Left ventricle myocardium superior (tissue), 1 donor: ENCODE data around the gene ADORA2B. TPM values are rescaled to one million over a fixed set of nuclear protein-coding genes. Genes with fewer than 3 reads are reported as not detected.

Experiments
- ATAC-seq: fragments of 200-7000 bp; cut with Tn5 transposase; one replicate; pipeline ENCODE4 v1.9.1; 2020; ENCODE audit warnings: mild to moderate bottlenecking, moderate library complexity
- DNase-seq: peaks from one replicate; pipeline ENCODE4 v3.0.0-alpha.2; 2020
- intact Hi-C: fragments of 100-400 bp; cut with micrococcal nuclease; formaldehyde crosslinking; loops from one replicate; pipeline ENCODE4 v1.11.0; 2022
- total RNA-seq: library from RNA; stranded (reverse); fragmentation: NEBNext Ultra II Directional; extraction: Animal tissue kit (Norgen Biotek cat#: 25700); gene quantifications from one replicate; pipeline ENCODE4 v1.2.1, GENCODE V29; 2021
- donor health status: DM: no; HTN: yes; CAD: no; lungs with severe emphysema.

Gene ADORA2B
- total RNA-seq, 1 donor from 2014 or later, result 0.57 TPM

DNA sequence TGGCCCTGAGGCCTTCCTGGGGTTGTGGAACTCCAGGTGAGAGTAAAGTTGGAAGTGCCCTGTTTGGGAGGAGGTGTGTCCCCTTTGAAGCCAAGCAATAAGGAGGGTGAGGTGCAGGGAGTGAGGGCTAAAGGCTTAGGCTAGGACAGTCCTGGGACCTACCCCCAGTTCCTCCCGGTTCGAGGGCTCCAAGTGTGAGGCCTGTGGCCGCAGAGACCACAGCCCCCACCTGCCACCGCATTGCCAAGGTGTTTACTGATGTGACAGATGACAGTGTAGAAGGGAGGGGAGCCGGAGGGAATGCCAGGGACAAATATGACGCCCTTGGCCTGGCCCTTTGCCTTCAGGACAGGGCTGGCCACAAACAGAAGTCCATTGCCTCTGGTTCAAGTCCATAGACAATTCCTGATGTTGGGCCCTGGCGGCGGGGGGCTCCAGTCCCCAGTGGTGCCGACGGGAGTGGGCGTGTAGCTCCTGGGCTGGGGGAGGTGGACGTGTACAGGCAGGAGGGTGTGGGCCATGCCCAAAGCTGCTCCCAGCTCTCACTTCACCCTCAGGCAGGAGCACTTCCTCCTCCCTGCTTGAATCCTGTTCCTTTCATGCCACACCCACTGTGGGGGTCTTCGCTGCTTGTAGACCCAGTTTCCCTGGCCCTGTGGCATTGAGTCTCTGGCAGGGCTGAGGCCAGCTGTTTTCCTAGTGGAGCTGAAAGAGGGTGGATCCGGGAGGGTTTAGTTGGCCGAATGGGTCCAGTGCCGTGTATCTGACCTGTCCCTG, 3.2 kb downstream of the ADORA2B start:
- intact Hi-C loops, result no loop called here
- DNase-seq, result no peak
- no peak for ATAC-seq

DNA sequence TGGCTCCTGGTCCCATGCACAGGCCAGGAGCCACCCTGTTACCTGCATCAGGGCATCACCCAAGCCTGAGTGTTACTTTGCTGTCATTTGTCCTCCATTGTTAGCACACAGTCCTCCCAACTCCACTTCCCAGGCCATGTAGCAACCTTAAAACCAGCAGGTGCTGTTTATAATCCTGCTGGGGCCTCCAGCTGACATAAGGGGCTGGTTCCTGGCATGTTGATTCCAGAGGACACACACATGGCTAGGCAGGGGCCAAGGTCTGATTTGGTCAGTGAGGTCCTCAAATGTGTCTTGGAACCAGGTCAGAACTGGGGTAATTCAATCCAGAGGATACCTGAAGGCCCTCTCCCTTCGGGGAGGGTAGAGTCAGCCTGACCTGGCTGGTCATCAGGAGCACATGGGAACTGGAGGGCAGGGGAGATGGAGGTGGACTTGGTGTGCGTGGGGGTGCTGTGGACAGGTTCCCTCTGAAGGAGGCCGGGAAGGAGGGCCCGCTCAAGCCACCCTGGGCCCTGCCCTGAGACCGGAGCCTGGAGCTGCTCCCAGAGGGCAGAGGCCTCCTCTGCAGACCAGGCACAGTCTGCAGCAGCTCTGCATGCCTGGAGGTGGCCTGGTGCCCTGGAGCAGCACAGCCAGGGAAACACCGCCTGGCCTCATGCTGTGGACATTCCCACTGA, 6.6 kb downstream of the ADORA2B start:
- DNase-seq (no peak), ATAC-seq (no peak)
- intact Hi-C loops, result no loop called here

DNA sequence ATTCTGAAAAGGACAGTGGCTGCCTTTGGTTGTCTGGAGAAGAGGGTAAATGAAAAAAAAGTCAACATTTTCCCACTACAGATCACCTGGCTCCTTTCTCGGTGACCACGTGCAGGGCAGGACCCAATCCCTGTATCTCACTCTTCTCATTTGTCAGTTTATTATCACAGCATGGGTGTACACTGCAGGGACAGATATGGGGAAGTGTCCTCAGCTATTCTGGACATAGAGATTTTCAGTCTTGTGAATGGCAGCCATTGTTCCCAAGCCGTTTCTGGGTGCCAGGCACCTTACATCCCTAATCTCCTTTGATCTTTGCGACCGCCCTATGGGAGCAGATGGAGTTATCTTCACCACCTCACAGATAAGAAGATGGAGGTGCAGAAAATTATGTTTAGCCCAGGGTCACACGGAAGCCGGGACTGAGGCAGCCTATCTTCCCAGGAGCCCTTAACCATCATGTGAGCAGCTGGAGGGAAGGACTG, 7.2 kb downstream of the ADORA2B start:
- ATAC-seq, result no peak
- intact Hi-C loops, result no loop called here
- no peak for DNase-seq

- intact Hi-C loops, result no loop called here
- DNase-seq (no peak), ATAC-seq (no peak)
Measured at GRCh38 chr17:15952916-15953790, 8.2 kb downstream of the ADORA2B start.

DNA sequence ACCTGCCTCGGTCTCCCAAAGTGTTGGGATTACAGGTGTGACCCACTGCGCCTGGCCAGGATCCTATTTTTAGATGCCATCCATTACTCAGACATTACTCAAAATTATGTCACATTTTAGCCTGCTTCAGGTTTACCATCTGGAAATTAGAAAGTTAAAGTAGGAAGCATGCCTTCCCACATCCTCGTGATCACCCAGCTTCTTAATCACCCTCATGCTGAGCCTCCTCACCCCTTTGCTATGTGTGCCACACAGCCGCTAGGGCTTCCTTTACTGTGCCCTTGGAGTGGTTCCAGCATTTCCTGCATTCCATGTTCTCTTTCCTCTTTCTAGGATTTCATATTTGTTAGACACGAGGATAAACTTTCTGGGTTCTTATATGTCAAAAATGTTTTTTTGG, 9.3 kb downstream of the ADORA2B start:
- no peak for DNase-seq
- intact Hi-C loops, result no loop called here

GRCh38 chr17:15955793-15956541, 11.0 kb downstream of the ADORA2B start:
- ATAC-seq, result no peak
- intact Hi-C loops, result no loop called here
- no peak for DNase-seq

More for the DNA sequence above, 9.3 kb downstream of the ADORA2B start:
- no peak for ATAC-seq

GRCh38 chr17:15957206-15957605, 12.3 kb downstream of the ADORA2B start:
- ATAC-seq (no peak), DNase-seq (no peak)
- intact Hi-C loops, result no loop called here

GRCh38 chr17:15957608-15958307, 12.8 kb downstream of the ADORA2B start:
- intact Hi-C loops, result no loop called here

DNA sequence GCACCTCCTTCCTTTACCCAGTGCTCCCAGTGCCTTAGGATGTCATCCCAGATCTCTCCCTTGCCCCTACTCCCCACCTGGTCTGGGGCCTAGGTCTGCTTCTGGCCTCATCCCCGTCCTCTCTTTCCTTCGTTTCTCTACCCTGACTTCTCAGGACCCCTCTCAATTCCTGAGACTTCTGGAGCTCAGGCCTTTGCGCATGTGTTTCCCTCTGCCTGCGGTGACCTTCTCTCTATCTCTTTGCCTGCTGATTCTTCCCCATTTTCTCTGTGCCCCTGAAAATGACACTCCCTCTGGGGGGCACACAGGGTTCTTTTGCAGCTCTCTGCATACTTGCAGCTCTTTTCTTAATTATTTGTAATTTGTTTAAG, 13.5 kb downstream of the ADORA2B start:
- DNase-seq (no peak), ATAC-seq (no peak)
- intact Hi-C loops, result no loop called here

More at GRCh38 chr17:15957608-15958307, 12.8 kb downstream of the ADORA2B start:
- ATAC-seq, result no peak
- DNase-seq, result no peak

DNA sequence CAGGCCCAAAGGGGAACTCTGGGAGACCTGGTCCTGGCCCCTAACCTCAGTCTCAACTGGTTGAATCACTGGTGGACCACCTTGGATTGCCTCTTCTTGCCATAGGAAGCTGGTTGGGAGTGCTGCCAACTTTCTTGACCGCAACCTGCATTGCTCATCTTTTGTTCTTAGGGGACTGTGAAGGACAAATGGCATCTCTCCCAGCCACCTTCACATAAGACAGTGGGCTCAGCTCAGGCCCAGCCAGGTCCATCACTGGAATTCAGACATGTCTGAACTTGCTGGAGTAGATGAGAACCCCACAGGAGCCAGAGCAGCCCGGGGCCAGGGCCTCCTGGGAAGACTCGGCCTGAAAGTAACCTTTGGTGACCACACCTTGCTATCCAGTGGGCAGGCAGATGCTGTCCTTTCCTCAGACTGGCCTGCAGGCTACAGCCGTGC, 18.8 kb downstream of the ADORA2B start:
- intact Hi-C loops, result no loop called here
- ATAC-seq (no peak), DNase-seq (no peak)

DNA sequence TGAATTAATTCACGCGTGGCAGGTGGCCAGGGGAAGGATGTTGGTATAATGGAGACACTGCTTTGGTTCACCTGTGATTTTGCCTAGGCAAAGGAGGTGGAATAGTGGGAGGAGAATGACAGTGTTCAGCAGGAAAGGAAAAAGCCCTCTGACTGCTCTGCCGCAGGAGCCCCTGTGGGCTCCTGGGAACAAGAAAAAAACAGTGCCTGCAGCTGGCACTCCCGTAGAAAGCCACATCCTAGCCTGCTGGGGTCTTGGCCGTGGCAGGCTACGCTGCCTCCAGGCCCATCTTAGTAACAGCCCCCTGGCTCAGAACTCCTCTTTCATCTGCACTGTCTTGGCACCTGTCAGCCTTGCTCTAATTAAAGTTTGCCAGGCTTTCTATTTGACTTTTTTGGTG, 20.6 kb downstream of the ADORA2B start:
- DNase-seq, result no peak
- ATAC-seq, result no peak
- intact Hi-C loops, result no loop called here

GRCh38 chr17:15966183-15966878, 21.4 kb downstream of the ADORA2B start:
- ATAC-seq (peak; percentile 36), DNase-seq (no peak)
- intact Hi-C loops, result no loop called here

- intact Hi-C loops, result no loop called here
- DNase-seq, result no peak
- peak; percentile 52 for ATAC-seq
Measured at GRCh38 chr17:15966879-15967248, 21.9 kb downstream of the ADORA2B start.

DNA sequence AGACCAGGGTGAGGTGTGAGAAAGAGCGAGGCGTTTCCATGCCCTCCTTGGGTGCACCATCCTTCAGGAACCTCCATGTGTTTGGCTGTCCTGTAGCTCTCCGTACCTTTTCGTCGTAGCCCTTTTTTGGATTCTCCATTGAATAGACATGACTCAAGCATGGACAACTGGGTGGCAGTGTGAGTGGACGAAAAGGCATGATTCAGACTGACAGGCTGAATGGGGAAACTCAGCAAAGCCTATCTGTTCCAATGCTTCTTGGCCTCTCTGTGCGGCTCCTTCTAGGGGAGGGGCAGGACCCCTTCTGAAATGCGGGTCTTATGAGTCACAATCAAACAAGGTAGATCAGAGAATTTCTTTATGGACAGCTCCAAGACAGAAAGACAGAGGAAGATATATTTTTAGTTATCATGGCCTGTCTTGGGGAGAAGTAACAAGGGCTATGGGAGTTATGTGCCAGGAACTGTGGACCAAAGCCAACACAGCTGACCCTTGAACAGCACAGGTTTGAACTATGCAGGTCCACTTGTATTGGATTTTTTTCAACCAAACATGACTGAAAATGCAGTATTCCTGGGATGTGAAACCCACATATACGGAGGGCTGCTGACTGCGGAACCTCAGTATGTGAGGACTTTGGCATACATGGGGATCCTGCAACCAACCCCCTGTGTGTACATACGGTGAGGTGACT, 22.9 kb downstream of the ADORA2B start:
- ATAC-seq (no peak), DNase-seq (no peak)
- intact Hi-C loops, result no loop called here

GRCh38 chr17:15969463-15969862, 24.5 kb downstream of the ADORA2B start:
- DNase-seq (no peak), ATAC-seq (no peak)
- intact Hi-C loops, result no loop called here

DNA sequence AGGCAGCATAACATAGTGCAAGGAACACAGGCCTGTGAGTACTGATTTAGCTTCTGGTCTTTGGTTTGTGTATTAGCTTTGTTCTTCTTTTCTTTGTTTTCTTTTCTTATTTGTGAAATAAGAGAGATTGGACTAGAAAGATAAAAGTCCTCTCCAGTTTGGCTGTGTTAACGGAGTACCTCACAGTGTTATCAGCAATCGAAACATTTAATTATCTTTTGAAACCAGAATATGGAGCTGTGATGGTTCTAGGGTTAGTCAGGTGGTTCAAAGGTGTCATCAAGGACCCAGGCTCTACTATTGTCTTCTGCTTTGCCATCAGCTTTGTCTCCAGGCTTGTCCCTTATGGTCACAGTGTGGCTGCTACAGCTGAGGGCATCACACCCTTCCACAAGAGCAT, 25.6 kb downstream of the ADORA2B start:
- no peak for ATAC-seq
- intact Hi-C loops, result no loop called here
- DNase-seq, result no peak

DNA sequence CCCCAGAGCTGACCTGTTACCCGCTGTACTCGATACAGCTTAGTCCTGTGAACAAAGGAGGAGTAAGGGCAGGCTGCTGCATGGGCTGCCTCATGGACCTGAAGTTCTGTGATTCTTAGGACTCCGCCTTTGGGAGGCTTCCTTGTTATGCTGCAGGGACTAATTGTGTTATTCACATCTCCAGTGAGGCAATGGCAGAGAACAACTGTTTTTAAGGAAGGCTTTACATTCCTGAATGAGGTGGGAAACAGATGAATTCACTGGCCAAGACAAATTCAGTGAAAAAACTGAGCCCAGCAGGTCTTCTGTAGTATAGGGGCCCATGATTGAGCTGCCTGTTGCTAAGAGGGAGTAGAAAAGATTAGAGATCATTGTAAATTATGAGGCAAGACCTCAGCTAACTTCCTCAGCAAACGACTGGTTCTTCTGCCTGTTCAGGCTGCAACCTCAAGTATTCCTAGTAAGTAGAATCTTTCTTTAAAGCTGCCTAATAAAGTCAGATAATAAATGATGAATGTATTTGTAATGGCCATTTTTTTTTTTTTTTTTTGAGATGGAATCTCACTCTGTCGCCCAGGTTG, 26.3 kb downstream of the ADORA2B start:
- ATAC-seq (no peak), DNase-seq (no peak)
- intact Hi-C loops, result no loop called here
